ENCODE measurements around the gene RAB31.

DNA sequence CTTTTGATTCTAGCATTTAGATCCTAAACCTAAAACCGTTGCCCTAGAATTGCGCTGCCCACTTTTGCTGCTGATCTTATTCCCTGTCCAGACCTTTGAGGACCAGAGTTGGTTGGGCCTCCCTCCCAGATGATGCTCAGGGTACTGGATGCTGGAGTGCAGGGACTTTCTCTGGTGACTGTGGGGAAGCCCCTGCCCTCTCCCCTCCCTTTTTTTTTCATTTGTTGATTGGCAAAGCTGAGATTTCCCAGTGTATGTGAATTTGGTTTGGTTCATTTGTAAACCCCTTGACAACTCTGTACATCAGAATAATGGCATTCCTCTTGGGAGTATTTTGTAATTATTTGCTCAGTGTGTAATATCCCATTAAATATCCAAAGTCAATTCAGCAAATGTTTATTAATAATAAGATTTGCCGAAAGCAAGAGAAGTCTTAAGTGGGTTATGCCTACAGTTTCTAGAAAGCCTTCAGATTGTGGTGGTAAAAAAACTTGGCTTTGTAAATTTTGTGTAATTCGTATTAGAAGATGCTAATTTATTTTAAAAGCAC, 28.3 kb downstream of the RAB31 start:
- TF ChIP-seq POLR2AphosphoS5 (IDR thresholded peaks at IDR 0.05; ENCODE audit: insufficient read depth in 1 of 2, low read depth in 1 of 2) = no peak
- no peak for TF ChIP-seq CTCF (IDR thresholded peaks at IDR 0.05)
- TF ChIP-seq POLR2A (IDR thresholded peaks at IDR 0.05) = no peak
